H9 (cell line): Measurements from ENCODE around the gene PRKAR2A. TPM values are rescaled to one million over a fixed set of nuclear protein-coding genes. Genes with fewer than 3 reads are reported as not detected.

Experiments used
- DNase-seq: peaks from one replicate; pipeline ENCODE4 v3.0.0-alpha.2; 2017
- H2AFZ ChIP-seq: one replicate; pipeline ENCODE4 v1.6.1; 2013; ENCODE audit warnings: mild to moderate bottlenecking, low read length, control low read depth, moderate library complexity
- H2AK5ac ChIP-seq: 2 replicates; pipeline ENCODE4 v1.6.1; 2013; ENCODE audit warnings: low read length, control low read depth, mixed read lengths; ENCODE audit not compliant: insufficient read length
- H2BK120ac ChIP-seq: one replicate; pipeline ENCODE4 v1.6.1; 2013; ENCODE audit warnings: low read depth, mild to moderate bottlenecking, low read length, control low read depth, inconsistent platforms; ENCODE audit not compliant: poor library complexity, severe bottlenecking
- H2BK12ac ChIP-seq: 2 replicates; pipeline ENCODE4 v1.6.1; 2013; ENCODE audit warnings: low read length, control low read depth, mixed read lengths, low read depth; ENCODE audit not compliant: insufficient read length
- H2BK15ac ChIP-seq: 2 replicates; pipeline ENCODE4 v1.6.1; 2013; ENCODE audit warnings: low read depth, low read length, control low read depth
- H2BK20ac ChIP-seq: one replicate; pipeline ENCODE4 v1.6.1; 2013; ENCODE audit warnings: low read depth, mild to moderate bottlenecking, low read length, control low read depth, inconsistent platforms; ENCODE audit not compliant: poor library complexity, severe bottlenecking
- H2BK5ac ChIP-seq: 2 replicates; pipeline ENCODE4 v1.6.1; 2013; ENCODE audit warnings: low read length, control low read depth, mixed read lengths; ENCODE audit not compliant: insufficient read length
- H3K14ac ChIP-seq: 2 replicates; pipeline ENCODE4 v1.6.1; 2013; ENCODE audit warnings: low read length, control low read depth; ENCODE audit not compliant: insufficient read depth
- H3K18ac ChIP-seq: 2 replicates; pipeline ENCODE4 v1.6.1; 2013; ENCODE audit warnings: low read depth, mild to moderate bottlenecking, mixed read lengths, low read length, control low read depth; ENCODE audit not compliant: insufficient read length
- H3K23ac ChIP-seq: 2 replicates; pipeline ENCODE4 v1.6.1; 2013; ENCODE audit warnings: low read length, control low read depth, mixed read lengths, low read depth; ENCODE audit not compliant: insufficient read length
- H3K23me2 ChIP-seq: 2 replicates; pipeline ENCODE4 v1.6.1; 2013; ENCODE audit warnings: low read depth, mild to moderate bottlenecking, mixed read lengths, low read length, control low read depth; ENCODE audit not compliant: insufficient read length, poor library complexity, severe bottlenecking
- H3K27ac ChIP-seq: 2 replicates; pipeline ENCODE4 v1.5.1; 2013; ENCODE audit warnings: low read length, control low read depth, mixed read lengths, low read depth; ENCODE audit not compliant: insufficient read length
- H3K27me3 ChIP-seq: 2 replicates; pipeline ENCODE4 v1.6.1; 2013; ENCODE audit warnings: low read length, control low read depth, inconsistent platforms; ENCODE audit not compliant: insufficient read depth
- H3K4ac ChIP-seq: 2 replicates; pipeline ENCODE4 v1.6.1; 2013; ENCODE audit warnings: low read depth, mild to moderate bottlenecking, control low read depth, inconsistent platforms, low read length, moderate library complexity
- H3K4me1 ChIP-seq: 2 replicates; pipeline ENCODE4 v1.6.1; 2013; ENCODE audit warnings: low read length, control low read depth, inconsistent platforms; ENCODE audit not compliant: insufficient read depth
- H3K4me2 ChIP-seq: 2 replicates; pipeline ENCODE4 v1.6.1; 2013; ENCODE audit warnings: low read length, control low read depth, mixed read lengths; ENCODE audit not compliant: insufficient read length, insufficient read depth
- H3K56ac ChIP-seq: 2 replicates; pipeline ENCODE4 v1.6.1; 2013; ENCODE audit warnings: low read depth, mild to moderate bottlenecking, mixed read lengths, low read length, control low read depth; ENCODE audit not compliant: insufficient read length
- H3K79me1 ChIP-seq: 2 replicates; pipeline ENCODE4 v1.6.1; 2013; ENCODE audit warnings: low read depth, mild to moderate bottlenecking, moderate library complexity, low read length, control low read depth, inconsistent platforms; ENCODE audit not compliant: insufficient read depth, poor library complexity, severe bottlenecking
- H3K79me2 ChIP-seq: 2 replicates; pipeline ENCODE4 v1.6.1; 2013; ENCODE audit warnings: low read length, control low read depth, inconsistent platforms; ENCODE audit not compliant: insufficient read depth
- H3K9ac ChIP-seq: 2 replicates; pipeline ENCODE4 v1.6.1; 2013; ENCODE audit warnings: low read length, control low read depth, mixed read lengths; ENCODE audit not compliant: insufficient read length; ENCODE audit errors: extremely low read depth
- H3K9me3 ChIP-seq: one replicate; pipeline ENCODE4 v1.6.1; 2013; ENCODE audit warnings: low read depth, low read length, inconsistent platforms; ENCODE audit not compliant: control insufficient read depth
- H3T11ph ChIP-seq: one replicate; pipeline ENCODE4 v1.6.1; 2013; ENCODE audit warnings: mild to moderate bottlenecking, low read length, control low read depth, inconsistent platforms
- H4K20me1 ChIP-seq: one replicate; pipeline ENCODE4 v1.6.1; 2013; ENCODE audit not compliant: control insufficient read depth, insufficient read length, insufficient read depth
- H4K5ac ChIP-seq: 2 replicates; pipeline ENCODE4 v1.6.1; 2013; ENCODE audit warnings: low read depth, mild to moderate bottlenecking, mixed read lengths, low read length, control low read depth; ENCODE audit not compliant: insufficient read length
- H4K8ac ChIP-seq: replicated peaks from 2 replicates; pipeline ENCODE4 v1.6.1; 2013; ENCODE audit warnings: low read length, control low read depth, mixed read lengths, low read depth; ENCODE audit not compliant: insufficient read length
- H4K91ac ChIP-seq: 2 replicates; pipeline ENCODE4 v1.6.1; 2013; ENCODE audit warnings: low read depth, mild to moderate bottlenecking, moderate library complexity, mixed read lengths, low read length, control low read depth; ENCODE audit not compliant: insufficient read length
- H3K27ac Mint-ChIP-seq, 3 experiments: 2 replicates in 2 of 3; 3 replicates in 1 of 3; pipeline ENCODE4 v1.8.0; 2020 to 2021; ENCODE audit warnings: mixed read lengths in 3 of 3, mild to moderate bottlenecking in 1 of 3, moderate library complexity in 1 of 3
- H3K27me3 Mint-ChIP-seq: 2 replicates; pipeline ENCODE4 v1.8.0; 2021; ENCODE audit warnings: low read depth, mild to moderate bottlenecking, moderate library complexity, mixed read lengths
- H3K36me3 Mint-ChIP-seq, 3 experiments: 2 replicates in 2 of 3; 3 replicates in 1 of 3; pipeline ENCODE4 v1.8.0; 2020 to 2021; ENCODE audit warnings: low read depth in 3 of 3, mixed read lengths in 3 of 3; ENCODE audit not compliant: insufficient read depth in 1 of 3
- H3K4me1 Mint-ChIP-seq, 2 experiments: 2 replicates each; pipeline ENCODE4 v1.8.0; 2020; ENCODE audit warnings: mixed read lengths in 2 of 2
- H3K4me3 Mint-ChIP-seq, 2 experiments: 2 replicates in 1 of 2; 3 replicates in 1 of 2; pipeline ENCODE4 v1.8.0; 2020 to 2021; ENCODE audit warnings: mild to moderate bottlenecking in 2 of 2, mixed read lengths in 2 of 2, moderate library complexity in 1 of 2
- H3K9me3 Mint-ChIP-seq, 2 experiments: 2 replicates in 1 of 2; 3 replicates in 1 of 2; pipeline ENCODE4 v1.8.0; 2020; ENCODE audit warnings: mild to moderate bottlenecking in 2 of 2, mixed read lengths in 2 of 2, moderate library complexity in 1 of 2
- WGBS: extraction: QIAGEN DNeasy Blood & Tissue Kit; methylation state at CpG from one replicate; pipeline ENCODE4 v1.1.7; 2013; ENCODE audit warnings: missing lambda C conversion rate, low lambda C conversion rate, mixed read lengths; ENCODE audit not compliant: insufficient read length; ENCODE audit errors: extremely low coverage; 5-methylcytosine and 5-hydroxymethylcytosine counted together
- total RNA-seq: library from RNA; stranded (reverse); gene quantifications from 2 replicates; pipeline ENCODE4 v1.2.1, GENCODE V29; 2021
- TF ChIP-seq, protein P1 (sequence below): fragments of 200-600 bp; sonication (generic); conservative IDR thresholded peaks from 3 replicates; pipeline ENCODE4 v1.8.0; 2021; ENCODE audit warnings: antibody characterized with exemption, mild to moderate bottlenecking

PRKAR2A gene
- total RNA-seq, 1 experiment from 2014 or later = 39.1 TPM

GRCh38 chr3:48739955-48740823 is 107.5 kb downstream of the PRKAR2A start:
- Histone ChIP-seq H4K91ac (no peak overlapping the region), H3K18ac (no peak overlapping the region), H4K5ac (no peak overlapping the region), H2AFZ (no peak overlapping the region), H3K9me3 (no peaks in the 10 kb centered on the region), H3K14ac (no peak overlapping the region), H2BK5ac (no peak overlapping the region), H3K23ac (no peak overlapping the region), H3K27me3 (no peaks in the 10 kb centered on the region), H3K56ac (no peak overlapping the region), H3K79me1 (no peaks in the 10 kb centered on the region), H3K23me2 (no peaks in the 10 kb centered on the region), H2BK120ac (no peak overlapping the region), H3K4me1 (no peaks in the 10 kb centered on the region), H3K9ac (no peak overlapping the region), H3K4ac (no peak overlapping the region), H2BK12ac (no peak overlapping the region), H3K79me2 (no peaks in the 10 kb centered on the region), H3T11ph (no peak overlapping the region), H2AK5ac (no peak overlapping the region), H4K8ac (no peak overlapping the region), H2BK15ac (no peak overlapping the region), H3K4me2 (no peak overlapping the region), H4K20me1 (no peaks in the 10 kb centered on the region), H3K27ac (no peak overlapping the region), H2BK20ac (no peak overlapping the region)
- no peak overlapping the region for H3K27ac Mint-ChIP-seq
- TF ChIP-seq, protein P1, sequence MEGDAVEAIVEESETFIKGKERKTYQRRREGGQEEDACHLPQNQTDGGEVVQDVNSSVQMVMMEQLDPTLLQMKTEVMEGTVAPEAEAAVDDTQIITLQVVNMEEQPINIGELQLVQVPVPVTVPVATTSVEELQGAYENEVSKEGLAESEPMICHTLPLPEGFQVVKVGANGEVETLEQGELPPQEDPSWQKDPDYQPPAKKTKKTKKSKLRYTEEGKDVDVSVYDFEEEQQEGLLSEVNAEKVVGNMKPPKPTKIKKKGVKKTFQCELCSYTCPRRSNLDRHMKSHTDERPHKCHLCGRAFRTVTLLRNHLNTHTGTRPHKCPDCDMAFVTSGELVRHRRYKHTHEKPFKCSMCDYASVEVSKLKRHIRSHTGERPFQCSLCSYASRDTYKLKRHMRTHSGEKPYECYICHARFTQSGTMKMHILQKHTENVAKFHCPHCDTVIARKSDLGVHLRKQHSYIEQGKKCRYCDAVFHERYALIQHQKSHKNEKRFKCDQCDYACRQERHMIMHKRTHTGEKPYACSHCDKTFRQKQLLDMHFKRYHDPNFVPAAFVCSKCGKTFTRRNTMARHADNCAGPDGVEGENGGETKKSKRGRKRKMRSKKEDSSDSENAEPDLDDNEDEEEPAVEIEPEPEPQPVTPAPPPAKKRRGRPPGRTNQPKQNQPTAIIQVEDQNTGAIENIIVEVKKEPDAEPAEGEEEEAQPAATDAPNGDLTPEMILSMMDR = peak; percentile 92
- peaks cover 1% of the 10 kb centered on the region; the same call in 1 of the 2 replicates for H3K27me3 Mint-ChIP-seq
- WGBS = no CpG with 5 or more reads among the region's 15 CpGs
- H3K4me1 Mint-ChIP-seq = peaks cover 3% of the 10 kb centered on the region in 2 experiments; a peak in 3 of 4 replicates
- DNase-seq = peak; percentile 92
- H3K9me3 Mint-ChIP-seq = no peaks in the 10 kb centered on the region
- H3K4me3 Mint-ChIP-seq = no peak overlapping the region
- H3K36me3 Mint-ChIP-seq = no peaks in the 10 kb centered on the region
